Epithelial cell of proximal tubule (primary cell): ENCODE data around the gene PEX11B. TPM values are rescaled to one million over a fixed set of nuclear protein-coding genes. Genes with fewer than 3 reads are reported as not detected.

ENCODE experiments used
- DNase-seq: peaks from one replicate; pipeline ENCODE4 v3.0.0-alpha.2; 2011; ENCODE audit warnings: low read depth
- H3K4me3 ChIP-seq: 2 replicates; pipeline ENCODE4 v1.5.1; 2011; ENCODE audit warnings: low read depth, mild to moderate bottlenecking, low read length
- CTCF ChIP-seq: conservative IDR thresholded peaks from 2 replicates; pipeline ENCODE4 v1.5.1; 2012; ENCODE audit warnings: low read depth, mild to moderate bottlenecking, low read length
- total RNA-seq: library from RNA; depleted of rRNA; stranded (reverse); fragments of >200 nt; gene quantifications from 2 replicates; pipeline ENCODE4 v1.2.3, GENCODE V29; 2015

The PEX11B gene
- total RNA-seq, 1 donor from 2014 or later = 24.7 TPM

GRCh38 chr1:145962157-145963102, 43.9 kb upstream of the PEX11B start:
- DNase-seq = no peak
- peak overlapping the region; percentile 78 for H3K4me3 ChIP-seq
- TF ChIP-seq CTCF = no peak

GRCh38 chr1:145961425-145962156, 43.1 kb upstream of the PEX11B start:
- TF ChIP-seq CTCF = no peak
- peak overlapping the region; percentile 78 for H3K4me3 ChIP-seq
- no peak for DNase-seq

- TF ChIP-seq CTCF = no peak
- peak overlapping the region; percentile 78 for H3K4me3 ChIP-seq
- no peak for DNase-seq
These were observed 42.5 kb upstream of the PEX11B start for GRCh38 chr1:145961109-145961424.

GRCh38 chr1:145960468-145961108, 42.1 kb upstream of the PEX11B start:
- no peak for DNase-seq
- TF ChIP-seq CTCF = no peak
- peak overlapping the region; percentile 78 for H3K4me3 ChIP-seq

- no peak for TF ChIP-seq CTCF
- peak overlapping the region; percentile 78 for H3K4me3 ChIP-seq
- DNase-seq = no peak
These were observed 41.5 kb upstream of the PEX11B start for GRCh38 chr1:145959957-145960467.

GRCh38 chr1:145959333-145959732, 40.8 kb upstream of the PEX11B start:
- no peak for TF ChIP-seq CTCF
- DNase-seq = no peak
- H3K4me3 ChIP-seq = no peak overlapping the region
